GM19351 (cell line): ENCODE data around the gene SCYGR1.
"Not testable (repeated sequence)": the region's sequence is repeated elsewhere in the genome, so short reads cannot be mapped to it uniquely, and the experiment has no call there.

ENCODE experiments used
- ATAC-seq: cut with Tn5 transposase; IDR thresholded peaks from one replicate; pipeline ENCODE4 v1.9.1; 2021; ENCODE audit warnings: mild to moderate bottlenecking, moderate library complexity; ENCODE audit not compliant: unreplicated experiment

The SCYGR1 gene

DNA sequence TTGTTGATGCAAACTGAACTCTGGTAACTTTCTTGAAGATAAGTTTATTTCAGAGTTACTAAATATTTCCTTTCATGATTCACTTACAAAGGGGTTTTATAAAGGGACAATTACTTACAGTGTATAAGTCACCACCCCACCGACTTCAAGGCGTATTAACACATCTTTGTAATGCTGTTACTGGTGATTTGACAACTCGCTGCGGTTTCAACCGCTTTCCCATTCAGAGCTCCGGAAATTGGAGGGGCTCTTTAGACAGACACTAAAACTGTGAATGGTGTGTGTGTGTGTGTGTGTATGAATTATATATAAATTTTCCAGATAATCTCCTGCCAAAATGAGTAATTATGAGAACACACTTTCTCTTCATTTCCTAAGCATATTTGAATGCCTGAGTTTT, 13.6 kb downstream of the SCYGR1 start:
- peak; percentile 83 for ATAC-seq

- no peak for ATAC-seq
Observed at GRCh38 chr2:227373389-227373788, 14.4 kb downstream of the SCYGR1 start.

GRCh38 chr2:227370791-227371312, 16.9 kb downstream of the SCYGR1 start:
- ATAC-seq: no peak

GRCh38 chr2:227370092-227370491, 17.7 kb downstream of the SCYGR1 start:
- no peak for ATAC-seq

DNA sequence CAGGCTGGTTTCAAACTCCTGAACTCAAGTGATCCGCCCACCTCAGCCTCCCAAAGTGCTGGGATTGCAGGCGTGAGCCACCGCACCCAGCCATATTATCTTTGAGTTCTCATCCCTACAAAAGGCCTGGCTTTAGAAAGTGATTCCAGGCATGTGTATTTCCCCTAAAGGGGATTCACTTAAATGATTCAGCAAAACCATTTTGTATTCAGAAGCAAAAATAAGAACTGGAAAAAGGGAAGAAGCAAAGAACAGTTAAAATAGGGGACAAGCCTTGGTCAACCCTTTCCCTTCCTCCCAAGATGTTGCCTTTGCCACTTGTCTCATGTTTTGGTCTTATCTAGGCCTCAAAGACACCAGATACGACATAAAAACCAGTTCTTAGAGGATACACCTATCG, 19.2 kb downstream of the SCYGR1 start:
- ATAC-seq: no peak

DNA sequence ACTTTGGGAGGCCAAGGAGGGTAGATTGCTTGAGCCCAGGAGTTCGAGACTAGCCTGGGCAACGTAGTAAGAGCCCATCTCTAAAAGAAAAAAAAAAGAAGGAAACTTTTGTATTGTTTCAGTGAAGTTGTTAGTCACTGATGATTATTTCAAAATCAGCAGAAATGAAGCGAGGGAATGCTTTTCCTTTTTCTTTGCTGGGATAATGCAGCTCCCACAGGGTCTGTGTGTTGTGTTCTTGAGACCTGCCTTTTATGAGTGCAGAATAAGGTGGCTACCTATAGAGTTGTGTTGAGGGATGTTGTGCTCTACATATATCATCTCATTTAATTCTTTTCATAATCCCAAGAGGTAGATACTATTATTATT, 20.3 kb downstream of the SCYGR1 start:
- no peak for ATAC-seq

GRCh38 chr2:227366769-227367426, 20.9 kb downstream of the SCYGR1 start:
- ATAC-seq: no peak

- ATAC-seq: no peak
Observed at GRCh38 chr2:227365833-227366232, 21.9 kb downstream of the SCYGR1 start.

DNA sequence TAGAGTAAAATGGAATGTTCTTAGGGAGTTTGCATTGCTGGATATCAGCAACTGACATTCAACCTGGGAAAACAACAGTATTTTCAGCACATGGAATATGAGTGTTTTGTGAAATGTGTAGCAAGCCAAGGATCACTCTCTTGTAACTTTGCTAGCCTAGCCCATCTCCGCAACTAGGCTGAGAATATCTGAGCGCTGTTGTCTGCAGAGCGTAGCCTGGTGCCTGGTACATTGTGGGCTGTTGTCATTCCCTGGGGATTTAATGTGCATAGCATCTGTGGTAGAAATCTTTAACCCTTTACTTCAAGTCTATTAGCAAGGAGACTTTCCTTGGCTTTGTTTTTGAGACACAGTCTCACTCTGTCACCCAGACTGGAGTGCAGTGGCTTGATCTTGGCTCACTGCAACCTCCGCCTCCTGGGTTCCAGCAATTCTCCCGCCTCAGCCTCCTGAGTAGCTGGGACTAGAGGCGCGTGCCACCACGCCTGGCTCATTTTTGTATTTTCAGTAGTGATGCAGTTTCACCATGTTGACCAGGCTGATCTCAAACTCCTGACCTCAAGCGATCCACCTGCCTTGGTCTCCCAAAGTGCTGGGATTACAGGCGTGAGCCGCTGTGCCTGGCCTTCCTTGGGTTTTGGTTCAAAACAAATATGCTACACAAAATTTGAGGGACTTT, 23.0 kb downstream of the SCYGR1 start:
- not testable (repeated sequence) for ATAC-seq

GRCh38 chr2:227363756-227364155, 24.0 kb downstream of the SCYGR1 start:
- ATAC-seq: no peak

DNA sequence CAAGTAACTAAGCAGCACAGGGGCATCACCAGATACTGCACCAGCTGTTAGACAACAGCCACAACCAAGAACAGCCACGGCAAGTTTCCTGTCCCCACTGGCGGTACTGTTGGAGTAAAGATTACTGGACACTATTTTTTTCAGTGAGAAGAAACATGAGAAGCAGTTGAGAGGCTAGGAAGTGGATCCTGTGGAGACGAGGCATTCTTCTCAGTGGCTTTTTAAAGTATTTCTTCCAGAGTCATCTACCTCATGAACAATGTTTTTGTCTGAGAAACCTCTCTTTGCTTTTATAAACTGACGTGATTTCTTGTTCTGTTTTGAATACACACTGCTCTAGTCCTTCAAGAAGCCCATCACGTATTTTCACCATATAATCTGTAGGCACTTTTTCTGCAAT, 27.4 kb downstream of the SCYGR1 start:
- ATAC-seq: no peak

GRCh38 chr2:227351639-227352038, 36.1 kb downstream of the SCYGR1 start:
- ATAC-seq: peak; percentile 81

DNA sequence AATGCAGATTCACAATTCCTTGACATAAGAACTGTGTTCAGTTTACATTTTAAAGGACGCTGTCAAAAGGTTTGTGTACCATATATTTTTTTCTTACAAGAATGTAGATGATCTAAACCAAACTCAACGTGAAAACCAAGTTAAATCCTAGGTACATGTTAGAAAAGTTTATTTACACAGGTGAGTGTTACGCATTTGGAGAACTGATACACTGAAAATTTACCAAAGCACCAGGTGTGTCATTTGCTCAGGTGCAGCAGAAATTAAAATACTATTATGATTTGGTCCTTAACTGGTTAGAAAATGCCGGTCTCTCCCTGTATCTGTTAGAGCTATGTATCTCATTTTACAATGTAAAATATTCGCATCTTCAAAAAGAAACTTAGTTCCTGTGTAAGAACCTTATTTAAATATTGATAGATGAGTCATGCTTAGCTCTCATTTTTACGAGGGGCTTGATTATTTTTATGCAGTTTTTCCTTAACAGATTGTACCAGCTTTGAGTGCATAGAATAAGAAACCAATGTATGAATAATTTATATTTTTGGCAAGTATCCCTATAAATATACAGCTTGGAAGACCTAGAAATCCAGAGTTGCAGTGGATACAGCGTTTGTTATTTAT, 37.6 kb downstream of the SCYGR1 start:
- no peak for ATAC-seq

DNA sequence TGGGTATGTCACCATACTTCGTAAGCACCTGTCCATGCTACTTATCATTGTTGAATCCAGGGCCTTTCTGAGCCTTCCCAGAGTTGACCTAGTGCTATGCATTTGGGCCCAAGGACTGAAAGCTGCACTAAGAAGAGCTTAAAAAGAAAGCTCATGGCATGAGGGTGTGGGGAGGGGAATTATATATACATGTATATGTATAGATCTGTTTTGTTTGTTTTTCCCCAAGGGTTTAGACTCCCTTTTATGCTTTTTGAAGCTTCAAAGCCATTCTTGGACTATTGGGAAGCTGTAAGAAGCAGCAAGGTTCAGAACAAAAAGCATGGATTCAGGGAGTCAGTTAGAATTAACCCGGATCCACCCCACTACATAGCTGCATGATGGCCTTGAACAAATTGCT, 39.4 kb downstream of the SCYGR1 start:
- no peak for ATAC-seq

GRCh38 chr2:227347117-227347516, 40.6 kb downstream of the SCYGR1 start:
- ATAC-seq: no peak

DNA sequence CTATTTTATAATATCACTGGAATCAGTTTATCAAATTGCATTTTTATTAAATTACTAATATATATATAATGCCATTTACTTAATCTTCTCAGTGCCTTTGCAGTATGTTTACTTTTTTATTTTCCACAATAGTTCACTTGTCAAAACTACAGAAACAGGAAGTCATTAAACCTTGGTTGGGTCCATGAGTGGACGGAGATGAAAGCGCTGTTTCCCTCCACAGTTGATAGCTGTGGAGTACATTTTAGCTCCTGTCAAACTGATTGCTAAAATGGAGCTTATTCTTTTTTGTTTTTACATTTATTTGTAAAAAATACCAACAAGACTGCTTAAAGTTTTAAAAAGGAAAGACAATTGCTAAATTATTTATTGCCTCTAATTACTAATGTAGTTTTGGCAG, 43.5 kb downstream of the SCYGR1 start:
- no peak for ATAC-seq

- no peak for ATAC-seq
Observed at GRCh38 chr2:227341553-227341952, 46.2 kb downstream of the SCYGR1 start.

DNA sequence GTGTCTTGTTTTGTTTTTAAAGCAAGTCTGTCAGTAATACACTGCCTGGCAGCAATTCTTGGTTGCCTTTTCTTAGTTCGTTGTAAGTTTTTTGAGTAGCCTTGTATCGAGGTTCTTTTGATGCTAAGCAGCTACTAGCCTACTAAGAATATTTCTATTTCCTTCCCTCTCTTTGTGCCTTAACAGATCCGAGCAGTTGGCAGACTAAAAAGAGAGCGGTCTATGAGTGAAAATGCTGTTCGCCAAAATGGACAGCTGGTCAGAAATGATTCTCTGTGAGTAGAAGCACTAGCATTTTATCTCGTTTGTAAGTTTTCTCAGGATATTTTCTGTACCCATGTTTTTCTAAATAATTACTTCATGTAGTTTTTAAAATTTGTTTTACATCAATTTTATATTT, 47.6 kb downstream of the SCYGR1 start:
- no peak for ATAC-seq

GRCh38 chr2:227339098-227339599, 48.6 kb downstream of the SCYGR1 start:
- no peak for ATAC-seq
